ENCODE measurements around the gene ESRRA. TPM values are rescaled to one million over a fixed set of nuclear protein-coding genes. Genes with fewer than 3 reads are reported as not detected.
"Not testable (repeated sequence)": the region's sequence is repeated elsewhere in the genome, so short reads cannot be mapped to it uniquely, and the experiment has no call there.

The ESRRA gene
- total RNA-seq, 3 donors from 2014 or later = 81.5 to 93.4 (median 89.3) TPM

DNA sequence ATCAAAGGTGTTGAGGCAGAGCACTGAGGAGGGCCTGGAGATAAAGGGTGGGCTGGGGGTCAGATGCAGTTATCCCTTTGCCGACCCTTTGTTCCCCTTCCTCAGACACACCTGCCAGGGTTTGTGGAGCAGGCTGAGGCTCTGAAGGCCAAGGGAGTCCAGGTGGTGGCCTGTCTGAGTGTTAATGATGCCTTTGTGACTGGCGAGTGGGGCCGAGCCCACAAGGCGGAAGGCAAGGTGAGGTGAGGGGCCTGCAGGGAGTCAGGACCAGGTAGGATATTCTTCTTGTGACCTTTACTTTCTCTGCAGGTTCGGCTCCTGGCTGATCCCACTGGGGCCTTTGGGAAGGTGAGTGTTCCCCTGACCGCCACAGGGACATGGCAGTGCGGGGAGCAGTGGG, 15.2 kb downstream of the ESRRA start:
- ATAC-seq (no peak), DNase-seq (no peak)
- H3K9me3 Mint-ChIP-seq = no peaks in the 10 kb centered on the region
- H3K27me3 Mint-ChIP-seq (ENCODE audit: low read depth) = no peaks in the 10 kb centered on the region
- H3K4me1 Mint-ChIP-seq (ENCODE audit: low read depth) = peaks cover 19% of the 10 kb centered on the region
- H3K4me3 Mint-ChIP-seq = no peak overlapping the region
- H3K36me3 Mint-ChIP-seq (ENCODE audit: insufficient read depth) = peaks cover 14% of the 10 kb centered on the region

DNA sequence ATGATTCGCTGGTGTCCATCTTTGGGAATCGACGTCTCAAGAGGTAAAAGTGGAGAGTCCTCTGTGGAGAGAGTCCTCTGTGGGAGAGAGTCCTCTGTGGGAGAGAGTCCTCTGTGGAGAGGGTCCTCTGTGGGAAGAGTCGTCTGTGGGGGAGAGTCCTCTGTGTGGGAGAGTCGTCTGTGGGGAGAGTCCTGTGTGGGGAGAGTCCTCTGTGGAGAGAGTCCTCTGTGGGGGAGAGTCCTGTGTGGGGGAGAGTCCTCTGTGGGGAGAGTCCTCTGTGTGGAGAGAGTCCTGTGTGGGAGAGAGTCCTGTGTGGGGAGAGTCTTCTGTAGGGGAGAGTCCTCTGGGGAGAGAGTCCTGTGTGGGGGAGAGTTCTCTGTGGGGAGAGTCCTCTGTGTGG, 15.7 kb downstream of the ESRRA start:
- DNase-seq = no peak
- Mint-ChIP-seq H3K27me3 (ENCODE audit: low read depth) (no peaks in the 10 kb centered on the region), H3K36me3 (ENCODE audit: insufficient read depth) (peaks cover 14% of the 10 kb centered on the region), H3K9me3 (no peaks in the 10 kb centered on the region), H3K4me3 (no peak overlapping the region), H3K4me1 (ENCODE audit: low read depth) (peaks cover 19% of the 10 kb centered on the region)
- ATAC-seq = no peak

GRCh38 chr11:64321533-64321932, 16.2 kb downstream of the ESRRA start:
- Mint-ChIP-seq H3K36me3 (ENCODE audit: insufficient read depth) (peaks cover 13% of the 10 kb centered on the region), H3K27me3 (ENCODE audit: low read depth) (no peaks in the 10 kb centered on the region), H3K4me1 (ENCODE audit: low read depth) (peaks cover 15% of the 10 kb centered on the region), H3K9me3 (no peaks in the 10 kb centered on the region), H3K4me3 (no peak overlapping the region)
- no peak for DNase-seq
- no peak for ATAC-seq

DNA sequence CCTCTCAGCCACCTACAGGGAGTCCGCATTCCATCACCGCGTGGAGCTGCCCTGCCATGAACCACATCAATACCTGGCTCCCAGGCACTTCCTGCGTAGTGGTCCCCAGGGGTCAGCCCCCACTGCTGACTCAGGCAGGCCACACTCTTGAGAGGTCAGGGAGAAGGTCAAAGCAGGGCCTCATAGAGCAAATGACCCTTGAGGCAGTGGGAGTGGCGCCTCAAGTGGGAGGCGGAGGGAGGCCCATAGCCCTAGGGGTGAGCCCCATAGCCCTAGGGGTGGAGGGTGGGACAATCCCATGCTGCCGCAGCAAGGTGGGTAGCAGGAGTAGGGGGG, 17.6 kb downstream of the ESRRA start:
- peaks cover 12% of the 10 kb centered on the region for H3K4me1 Mint-ChIP-seq (ENCODE audit: low read depth)
- no peaks in the 10 kb centered on the region for H3K9me3 Mint-ChIP-seq
- no peak overlapping the region for H3K4me3 Mint-ChIP-seq
- ATAC-seq = no peak
- no peak for DNase-seq
- H3K27me3 Mint-ChIP-seq (ENCODE audit: low read depth) = no peaks in the 10 kb centered on the region
- H3K36me3 Mint-ChIP-seq (ENCODE audit: insufficient read depth) = peaks cover 10% of the 10 kb centered on the region

DNA sequence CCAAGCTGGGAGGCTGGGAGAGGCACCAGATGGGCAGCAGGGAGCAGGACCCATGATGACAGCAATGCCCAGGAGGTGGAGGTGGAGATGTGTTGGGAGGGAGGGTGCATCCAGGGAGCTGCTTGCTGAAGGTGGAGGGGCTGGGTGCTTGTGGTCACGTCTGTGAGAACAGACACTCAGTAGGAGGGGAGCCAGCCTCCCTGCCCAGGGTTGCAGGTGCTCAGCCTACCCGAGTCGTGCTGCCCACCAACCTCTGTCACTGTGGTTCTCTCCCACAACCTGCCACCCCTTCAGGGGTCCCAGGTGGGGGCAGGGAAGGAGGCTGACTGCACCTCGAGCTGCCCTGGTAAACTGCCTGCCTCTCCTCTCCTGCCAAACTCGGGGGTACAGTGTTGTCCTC, 18.0 kb downstream of the ESRRA start:
- no peaks in the 10 kb centered on the region for H3K9me3 Mint-ChIP-seq
- H3K27me3 Mint-ChIP-seq (ENCODE audit: low read depth) = no peaks in the 10 kb centered on the region
- no peak for ATAC-seq
- H3K36me3 Mint-ChIP-seq (ENCODE audit: insufficient read depth) = peaks cover 10% of the 10 kb centered on the region
- peaks cover 9% of the 10 kb centered on the region for H3K4me1 Mint-ChIP-seq (ENCODE audit: low read depth)
- DNase-seq = no peak
- H3K4me3 Mint-ChIP-seq = no peak overlapping the region

DNA sequence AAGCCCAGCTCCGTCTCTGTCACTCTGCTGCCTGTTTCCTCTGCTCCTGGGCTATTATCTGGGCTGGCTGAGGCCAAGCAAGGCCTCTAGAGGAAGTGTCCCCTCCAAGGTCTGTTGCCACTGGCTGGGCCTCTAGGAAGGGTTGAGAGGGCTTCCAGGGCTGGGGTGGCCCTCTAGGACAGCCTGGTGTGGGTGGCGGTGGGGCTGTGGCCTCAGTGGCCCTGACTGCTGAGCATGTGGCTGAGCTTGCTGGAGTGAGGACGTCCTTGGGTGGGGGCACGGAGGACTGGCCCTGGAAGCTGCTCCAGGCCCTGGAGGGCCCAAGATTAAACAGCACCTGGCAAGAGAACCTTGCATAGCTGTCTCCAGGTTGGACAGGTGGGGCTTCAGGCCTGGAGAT, 18.7 kb downstream of the ESRRA start:
- not testable (repeated sequence) for DNase-seq; H3K9me3 Mint-ChIP-seq; H3K27me3 Mint-ChIP-seq (ENCODE audit: low read depth); H3K4me1 Mint-ChIP-seq (ENCODE audit: low read depth); H3K4me3 Mint-ChIP-seq; ATAC-seq; H3K36me3 Mint-ChIP-seq (ENCODE audit: insufficient read depth)

DNA sequence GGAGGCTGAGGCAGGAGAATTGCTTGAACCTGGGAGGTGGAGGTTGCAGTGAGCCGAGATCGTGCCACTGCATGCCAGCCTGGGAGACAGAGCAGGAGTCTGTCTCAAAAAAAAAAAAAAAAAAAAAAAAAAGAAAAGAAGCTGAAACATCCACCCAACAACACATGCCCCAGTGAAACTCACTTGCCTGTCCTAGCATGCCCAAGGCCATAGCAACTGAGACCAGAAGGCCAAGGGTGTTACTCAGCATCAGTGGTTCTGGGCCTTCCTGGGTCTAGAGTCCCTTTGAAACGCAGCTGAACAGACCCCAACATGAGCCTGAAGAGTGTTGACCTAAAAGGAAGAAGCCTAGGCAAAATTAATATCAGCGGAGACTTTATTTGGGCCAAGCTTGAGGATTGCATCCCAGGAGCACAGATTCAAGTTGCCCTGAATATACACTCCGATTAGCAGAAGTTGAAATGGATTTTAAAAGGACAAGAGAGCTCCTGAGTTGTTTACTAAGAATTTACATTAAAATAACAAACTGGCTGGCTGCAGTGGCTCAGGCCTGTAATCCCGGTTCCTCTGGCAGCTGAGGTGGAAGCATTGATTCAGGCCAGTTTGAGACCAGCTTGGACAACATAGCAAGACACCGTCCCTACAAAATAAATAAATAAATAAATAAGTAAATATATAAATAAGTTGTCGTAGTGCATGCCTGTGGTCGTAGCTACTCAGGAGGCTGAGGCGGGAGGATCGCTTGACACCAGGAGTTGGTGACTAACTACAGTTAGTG, 19.6 kb downstream of the ESRRA start:
- ATAC-seq (no peak), DNase-seq (no peak)
- no peaks in the 10 kb centered on the region for H3K9me3 Mint-ChIP-seq
- H3K4me1 Mint-ChIP-seq (ENCODE audit: low read depth) = no peaks in the 10 kb centered on the region
- H3K4me3 Mint-ChIP-seq = no peak overlapping the region
- no peaks in the 10 kb centered on the region for H3K27me3 Mint-ChIP-seq (ENCODE audit: low read depth)
- peaks cover 10% of the 10 kb centered on the region for H3K36me3 Mint-ChIP-seq (ENCODE audit: insufficient read depth)

DNA sequence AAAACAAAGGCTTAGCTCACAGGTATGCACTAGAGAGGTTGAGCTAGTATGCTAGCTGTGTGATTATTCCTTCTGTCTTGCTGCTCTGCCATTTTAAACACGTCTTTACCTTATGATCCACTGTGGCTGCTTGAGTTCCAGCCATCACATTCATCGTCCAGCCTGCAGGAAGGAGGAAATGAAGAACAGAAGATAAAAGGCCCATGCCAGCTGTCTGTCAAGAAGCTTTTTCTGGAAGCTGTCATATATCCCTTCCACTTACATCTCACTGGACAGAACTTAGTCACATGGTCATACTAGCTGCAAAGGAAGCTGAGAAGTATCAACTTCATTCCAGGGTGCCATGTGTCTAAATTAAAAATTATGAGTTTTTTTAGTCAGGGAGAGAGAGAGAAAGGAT, 22.1 kb downstream of the ESRRA start:
- DNase-seq (no peak), ATAC-seq (no peak)
- Mint-ChIP-seq H3K27me3 (ENCODE audit: low read depth) (no peaks in the 10 kb centered on the region), H3K36me3 (ENCODE audit: insufficient read depth) (no peaks in the 10 kb centered on the region), H3K4me3 (no peak overlapping the region), H3K9me3 (no peaks in the 10 kb centered on the region), H3K4me1 (ENCODE audit: low read depth) (peaks cover 8% of the 10 kb centered on the region)

DNA sequence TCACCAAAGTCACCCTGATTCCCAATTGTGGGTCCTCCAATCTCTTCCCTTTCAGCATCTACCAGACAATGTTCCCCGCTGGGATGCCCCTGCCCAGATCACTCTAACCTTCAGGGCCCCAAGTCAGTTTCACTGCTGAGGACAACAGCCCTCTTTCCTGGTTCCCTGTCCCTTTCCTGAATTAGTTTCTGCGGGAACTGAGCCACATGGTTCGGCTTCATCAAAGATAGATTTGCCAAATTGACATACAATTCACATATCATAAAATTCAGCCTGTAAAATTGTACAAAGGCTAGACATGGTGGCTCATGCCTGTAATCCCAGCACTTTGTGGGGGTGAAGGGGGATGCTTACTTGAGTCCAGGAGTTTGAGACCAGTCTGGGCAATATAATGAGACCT, 22.7 kb downstream of the ESRRA start:
- ATAC-seq (no peak), DNase-seq (no peak)
- Mint-ChIP-seq H3K4me1 (ENCODE audit: low read depth) (peaks cover 8% of the 10 kb centered on the region), H3K36me3 (ENCODE audit: insufficient read depth) (no peaks in the 10 kb centered on the region), H3K9me3 (no peaks in the 10 kb centered on the region), H3K4me3 (no peak overlapping the region), H3K27me3 (ENCODE audit: low read depth) (no peaks in the 10 kb centered on the region)

DNA sequence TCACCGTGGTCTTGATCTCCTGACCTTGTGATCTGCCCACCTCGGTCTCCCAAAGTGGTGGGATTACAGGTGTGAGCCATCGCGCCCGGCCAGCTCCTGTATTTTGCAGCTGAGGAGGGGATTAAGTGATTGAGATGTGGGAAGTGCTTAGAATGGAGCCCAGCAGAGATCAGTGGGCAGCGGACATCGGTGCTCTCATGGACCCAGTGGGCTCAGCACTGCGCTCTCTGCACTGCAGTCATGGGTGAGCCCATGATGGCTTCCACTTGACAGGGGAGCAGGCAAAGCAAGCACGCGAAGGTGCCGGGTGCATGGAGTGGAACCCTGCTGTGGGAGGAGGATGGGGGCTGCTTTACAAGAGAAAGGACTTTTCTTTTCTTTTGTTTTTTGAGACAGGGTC, 25.6 kb downstream of the ESRRA start:
- Mint-ChIP-seq H3K4me3 (no peak overlapping the region), H3K9me3 (no peaks in the 10 kb centered on the region), H3K27me3 (ENCODE audit: low read depth) (no peaks in the 10 kb centered on the region), H3K36me3 (ENCODE audit: insufficient read depth) (no peaks in the 10 kb centered on the region), H3K4me1 (ENCODE audit: low read depth) (peaks cover 12% of the 10 kb centered on the region)
- DNase-seq (no peak), ATAC-seq (no peak)

GRCh38 chr11:64331569-64332371, 26.4 kb downstream of the ESRRA start:
- H3K4me3 Mint-ChIP-seq = peak overlapping the region; percentile 0
- peaks cover 12% of the 10 kb centered on the region for H3K4me1 Mint-ChIP-seq (ENCODE audit: low read depth)
- ATAC-seq = peak; percentile 79
- no peaks in the 10 kb centered on the region for H3K9me3 Mint-ChIP-seq
- H3K27me3 Mint-ChIP-seq (ENCODE audit: low read depth) = no peaks in the 10 kb centered on the region
- DNase-seq = peak; percentile 62
- no peaks in the 10 kb centered on the region for H3K36me3 Mint-ChIP-seq (ENCODE audit: insufficient read depth)

DNA sequence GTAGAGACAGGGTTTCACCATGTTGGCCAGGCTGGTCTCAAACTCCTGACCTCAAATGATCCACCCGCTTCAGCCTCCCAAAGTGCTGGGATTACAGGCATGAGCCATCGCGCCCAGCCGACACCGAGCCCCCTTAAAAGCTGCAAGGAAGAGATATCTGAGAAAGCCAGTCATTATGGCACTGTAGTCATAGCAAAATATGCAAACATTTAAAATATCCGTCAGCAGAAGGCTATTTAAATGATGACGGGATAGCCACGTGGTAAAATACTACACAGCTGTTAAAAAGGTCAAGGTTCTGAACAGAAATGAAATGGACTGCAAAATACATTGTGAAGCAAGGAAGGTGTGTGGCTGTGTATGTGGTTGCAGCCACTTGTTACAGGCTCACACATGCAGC, 28.2 kb downstream of the ESRRA start:
- no peak for DNase-seq
- Mint-ChIP-seq H3K27me3 (ENCODE audit: low read depth) (no peaks in the 10 kb centered on the region), H3K36me3 (ENCODE audit: insufficient read depth) (peaks cover 6% of the 10 kb centered on the region), H3K4me1 (ENCODE audit: low read depth) (peaks cover 15% of the 10 kb centered on the region), H3K9me3 (no peaks in the 10 kb centered on the region), H3K4me3 (no peak overlapping the region)
- no peak for ATAC-seq

DNA sequence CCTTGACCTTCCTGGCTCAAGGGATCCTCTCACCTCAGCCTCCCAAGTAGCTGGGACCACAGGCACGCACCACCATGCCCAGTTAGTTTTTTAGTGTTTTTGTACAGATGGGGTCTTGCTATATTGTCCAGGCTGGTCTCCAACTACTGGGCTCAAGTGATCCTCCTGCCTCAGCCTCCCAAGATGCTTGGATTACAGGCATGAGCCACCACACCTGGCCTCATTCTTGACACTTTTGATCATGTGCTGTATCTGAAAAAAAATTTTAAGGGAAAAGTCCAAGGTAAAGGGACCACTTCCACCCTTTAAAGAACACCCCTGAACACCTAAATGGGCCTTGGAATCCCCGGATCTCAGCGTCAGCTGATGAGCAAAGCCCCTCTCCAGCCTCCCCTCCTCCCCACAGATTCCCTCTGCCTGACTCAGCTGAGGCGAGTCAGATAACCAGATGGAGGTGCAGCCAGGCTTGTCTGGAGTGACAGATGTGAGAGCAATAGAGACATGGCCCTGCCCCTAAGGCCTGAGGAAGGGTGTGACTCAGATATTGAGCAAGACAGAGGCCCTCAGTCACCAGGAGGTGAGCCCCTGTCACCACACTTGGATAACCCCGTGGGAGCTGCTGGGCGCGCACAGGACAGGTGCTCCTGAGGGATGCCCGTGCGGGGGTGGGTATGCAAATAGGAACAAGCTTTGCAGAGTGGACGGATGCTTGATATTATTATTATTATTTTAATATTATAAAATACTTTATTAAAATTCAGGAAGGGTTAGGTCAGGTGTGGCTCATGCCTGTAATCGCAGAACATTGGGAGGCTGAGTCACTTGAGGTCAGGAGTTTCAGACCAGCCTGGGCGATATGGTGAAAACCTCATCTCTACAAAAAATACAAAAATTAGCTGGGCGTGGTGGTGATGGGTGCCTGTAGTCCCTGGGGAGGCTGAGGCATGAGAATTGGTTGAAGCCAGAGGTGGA, 29.7 kb downstream of the ESRRA start:
- H3K4me3 Mint-ChIP-seq = no peak overlapping the region
- H3K9me3 Mint-ChIP-seq = no peaks in the 10 kb centered on the region
- peaks cover 27% of the 10 kb centered on the region for H3K4me1 Mint-ChIP-seq (ENCODE audit: low read depth)
- peak; percentile 58 to 65 for ATAC-seq
- H3K27me3 Mint-ChIP-seq (ENCODE audit: low read depth) = no peaks in the 10 kb centered on the region
- peaks cover 6% of the 10 kb centered on the region for H3K36me3 Mint-ChIP-seq (ENCODE audit: insufficient read depth)
- no peak for DNase-seq

DNA sequence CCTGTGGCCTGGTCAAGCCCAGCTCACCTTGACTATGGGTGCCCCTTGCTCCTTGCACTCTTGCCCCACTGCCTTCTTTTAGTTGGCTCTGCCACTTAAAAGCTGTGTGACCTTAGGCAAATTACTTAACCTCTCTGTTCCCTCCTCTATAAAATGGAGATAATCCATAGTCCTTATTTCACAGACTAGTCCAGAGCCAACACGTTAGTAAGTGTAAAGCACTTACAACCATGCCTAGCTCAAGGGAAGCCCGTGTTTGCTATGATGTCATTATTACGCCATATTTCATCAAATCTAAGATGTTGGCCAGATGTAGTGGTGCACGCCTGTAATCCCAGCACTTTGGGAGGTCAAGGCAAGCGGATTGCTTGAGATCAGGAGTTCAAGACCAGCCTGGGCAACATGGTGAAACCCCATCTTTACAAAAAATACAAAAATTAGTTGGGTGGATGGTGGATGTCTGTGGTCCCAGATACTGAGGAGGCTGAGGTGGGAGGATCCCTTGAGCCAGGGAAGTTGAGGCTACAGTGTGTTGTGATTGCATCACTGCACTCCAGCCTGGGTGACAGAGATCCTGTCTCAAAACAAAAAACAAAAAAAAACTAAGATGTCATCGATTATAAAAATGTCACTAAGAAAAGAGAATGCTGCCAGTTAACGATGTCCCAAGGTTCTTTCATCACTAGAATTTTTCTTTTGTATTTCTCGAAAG, 32.4 kb downstream of the ESRRA start:
- Mint-ChIP-seq H3K27me3 (ENCODE audit: low read depth) (no peaks in the 10 kb centered on the region), H3K4me3 (no peak overlapping the region), H3K4me1 (ENCODE audit: low read depth) (peaks cover 33% of the 10 kb centered on the region), H3K36me3 (ENCODE audit: insufficient read depth) (peaks cover 9% of the 10 kb centered on the region), H3K9me3 (no peaks in the 10 kb centered on the region)
- ATAC-seq (no peak), DNase-seq (no peak)
